SK-N-SH treated with all-trans-retinoic acid at 6 μM for 48 hours (cell line): Measurements from ENCODE around the gene GNG13.

Experiments
- ATAC-seq: fragments of 200-7000 bp; cut with Tn5 transposase; 3 replicates; pipeline ENCODE4 v1.9.1; 2020; ENCODE audit warnings: mild to moderate bottlenecking, moderate library complexity
- ARNTL ChIP-seq: fragments of 450-650 bp; formaldehyde crosslinking; IDR thresholded peaks from 2 replicates; pipeline ENCODE4 v1.5.0; 2020; ENCODE audit warnings: low read depth, mild to moderate bottlenecking, moderate library complexity, borderline replicate concordance
- BACH2 ChIP-seq: fragments of 250-450 bp; sonication (Bioruptor Pico); IDR thresholded peaks from 2 replicates; pipeline ENCODE4 v1.9.0; 2021; ENCODE audit warnings: mild to moderate bottlenecking, borderline replicate concordance
- CSDC2 ChIP-seq: fragments of 250-450 bp; sonication (Bioruptor Pico); IDR thresholded peaks from 2 replicates; pipeline ENCODE4 v1.5.0; 2020; ENCODE audit warnings: mild to moderate bottlenecking, moderate library complexity
- GLIS3 ChIP-seq: fragments of 250-450 bp; sonication (Bioruptor Pico); IDR thresholded peaks from 2 replicates; pipeline ENCODE4 v1.5.0; 2020; ENCODE audit warnings: mild to moderate bottlenecking, moderate library complexity
- OSR1 ChIP-seq: fragments of 250-450 bp; sonication (Bioruptor Pico); IDR thresholded peaks from 2 replicates; pipeline ENCODE4 v1.8.0; 2022; ENCODE audit warnings: moderate library complexity, mild to moderate bottlenecking, inconsistent platforms
- PPARA ChIP-seq: fragments of 250-450 bp; sonication (Bioruptor Pico); IDR thresholded peaks from 2 replicates; pipeline ENCODE4 v1.5.0; 2020; ENCODE audit warnings: mild to moderate bottlenecking, borderline replicate concordance
- RARB ChIP-seq: fragments of 250-450 bp; sonication (Bioruptor Pico); IDR thresholded peaks from 2 replicates; pipeline ENCODE4 v1.8.0; 2021; ENCODE audit warnings: mild to moderate bottlenecking, moderate library complexity
- SNAI2 ChIP-seq: fragments of 250-450 bp; sonication (Bioruptor Pico); IDR thresholded peaks from 2 replicates; pipeline ENCODE4 v1.5.0; 2020; ENCODE audit warnings: mild to moderate bottlenecking, moderate library complexity
- TCF4 ChIP-seq: fragments of 250-450 bp; sonication (Bioruptor Pico); IDR thresholded peaks from 2 replicates; pipeline ENCODE4 v1.8.0; 2021; ENCODE audit warnings: mild to moderate bottlenecking, moderate library complexity, borderline replicate concordance
- ZC3H10 ChIP-seq: fragments of 250-450 bp; sonication (Bioruptor Pico); IDR thresholded peaks from 2 replicates; pipeline ENCODE4 v1.5.1; 2021; ENCODE audit warnings: mild to moderate bottlenecking, moderate library complexity
- ZNF565 ChIP-seq: fragments of 450-650 bp; formaldehyde crosslinking; conservative IDR thresholded peaks from 2 replicates; pipeline ENCODE4 v1.5.0; 2020; ENCODE audit warnings: low read depth, mild to moderate bottlenecking, moderate library complexity
- ZNF8 ChIP-seq: fragments of 450-650 bp; formaldehyde crosslinking; IDR thresholded peaks from 2 replicates; pipeline ENCODE4 v1.5.0; 2020; ENCODE audit warnings: mild to moderate bottlenecking, moderate library complexity
- TF ChIP-seq, protein P1 (sequence below): fragments of 250-450 bp; sonication (Bioruptor Pico); IDR thresholded peaks from 2 replicates; pipeline ENCODE4 v1.8.0; 2020; ENCODE audit warnings: mild to moderate bottlenecking, moderate library complexity, borderline replicate concordance
- TF ChIP-seq, protein P2 (sequence below): fragments of 250-450 bp; sonication (Bioruptor Pico); IDR thresholded peaks from 2 replicates; pipeline ENCODE4 v1.5.1; 2021; ENCODE audit warnings: mild to moderate bottlenecking, moderate library complexity
- TF ChIP-seq, protein P3 (sequence below): fragments of 250-450 bp; sonication (Bioruptor Pico); IDR thresholded peaks from 2 replicates; pipeline ENCODE4 v1.5.0; 2020; ENCODE audit warnings: mild to moderate bottlenecking, moderate library complexity
- TF ChIP-seq, protein P4 (sequence below): fragments of 250-450 bp; sonication (Bioruptor Pico); IDR thresholded peaks from 2 replicates; pipeline ENCODE4 v1.5.1; 2020; ENCODE audit warnings: low read depth, mild to moderate bottlenecking, moderate library complexity
- TF ChIP-seq, protein P5 (sequence below): fragments of 250-450 bp; sonication (Bioruptor Pico); IDR thresholded peaks from 2 replicates; pipeline ENCODE4 v1.8.0; 2021; ENCODE audit warnings: low read depth, mild to moderate bottlenecking, moderate library complexity, borderline replicate concordance

Gene GNG13

DNA sequence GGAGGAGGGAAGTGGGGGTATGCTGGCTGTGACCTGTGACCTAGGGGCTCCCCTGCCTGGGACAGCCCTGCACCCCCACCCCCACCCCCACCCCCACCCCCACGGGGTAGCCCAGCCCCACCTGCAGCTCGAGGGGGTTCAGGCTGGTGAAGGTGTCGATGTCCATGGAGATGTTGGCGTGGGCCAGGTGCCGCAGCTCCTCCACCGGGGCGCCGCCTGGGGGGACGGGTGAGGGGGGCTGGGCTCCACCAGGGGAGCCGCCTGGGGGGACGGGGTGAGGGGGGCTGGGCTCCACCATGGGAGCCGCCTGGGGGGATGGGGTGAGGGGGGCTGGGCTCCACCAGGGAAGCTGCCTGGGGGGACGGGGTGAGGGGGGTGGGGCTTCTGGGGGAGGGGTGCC, 30.1 kb downstream of the GNG13 start:
- ATAC-seq, result no peak
- TF ChIP-seq BACH2 (CRISPR knock-in tag) (no peak), TCF4 (CRISPR knock-in tag) (no peak), GLIS3 (CRISPR knock-in tag) (no peak), CSDC2 (CRISPR knock-in tag) (no peak), SNAI2 (CRISPR knock-in tag) (no peak), ZNF8 (CRISPR knock-in tag) (no peak), PPARA (CRISPR knock-in tag) (no peak), ZC3H10 (CRISPR knock-in tag) (no peak), ZNF565 (CRISPR knock-in tag) (no peak)
- TF ChIP-seq, protein P1, sequence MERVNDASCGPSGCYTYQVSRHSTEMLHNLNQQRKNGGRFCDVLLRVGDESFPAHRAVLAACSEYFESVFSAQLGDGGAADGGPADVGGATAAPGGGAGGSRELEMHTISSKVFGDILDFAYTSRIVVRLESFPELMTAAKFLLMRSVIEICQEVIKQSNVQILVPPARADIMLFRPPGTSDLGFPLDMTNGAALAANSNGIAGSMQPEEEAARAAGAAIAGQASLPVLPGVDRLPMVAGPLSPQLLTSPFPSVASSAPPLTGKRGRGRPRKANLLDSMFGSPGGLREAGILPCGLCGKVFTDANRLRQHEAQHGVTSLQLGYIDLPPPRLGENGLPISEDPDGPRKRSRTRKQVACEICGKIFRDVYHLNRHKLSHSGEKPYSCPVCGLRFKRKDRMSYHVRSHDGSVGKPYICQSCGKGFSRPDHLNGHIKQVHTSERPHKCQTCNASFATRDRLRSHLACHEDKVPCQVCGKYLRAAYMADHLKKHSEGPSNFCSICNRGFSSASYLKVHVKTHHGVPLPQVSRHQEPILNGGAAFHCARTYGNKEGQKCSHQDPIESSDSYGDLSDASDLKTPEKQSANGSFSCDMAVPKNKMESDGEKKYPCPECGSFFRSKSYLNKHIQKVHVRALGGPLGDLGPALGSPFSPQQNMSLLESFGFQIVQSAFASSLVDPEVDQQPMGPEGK (CRISPR knock-in tag), result no peak
- TF ChIP-seq, protein P2, sequence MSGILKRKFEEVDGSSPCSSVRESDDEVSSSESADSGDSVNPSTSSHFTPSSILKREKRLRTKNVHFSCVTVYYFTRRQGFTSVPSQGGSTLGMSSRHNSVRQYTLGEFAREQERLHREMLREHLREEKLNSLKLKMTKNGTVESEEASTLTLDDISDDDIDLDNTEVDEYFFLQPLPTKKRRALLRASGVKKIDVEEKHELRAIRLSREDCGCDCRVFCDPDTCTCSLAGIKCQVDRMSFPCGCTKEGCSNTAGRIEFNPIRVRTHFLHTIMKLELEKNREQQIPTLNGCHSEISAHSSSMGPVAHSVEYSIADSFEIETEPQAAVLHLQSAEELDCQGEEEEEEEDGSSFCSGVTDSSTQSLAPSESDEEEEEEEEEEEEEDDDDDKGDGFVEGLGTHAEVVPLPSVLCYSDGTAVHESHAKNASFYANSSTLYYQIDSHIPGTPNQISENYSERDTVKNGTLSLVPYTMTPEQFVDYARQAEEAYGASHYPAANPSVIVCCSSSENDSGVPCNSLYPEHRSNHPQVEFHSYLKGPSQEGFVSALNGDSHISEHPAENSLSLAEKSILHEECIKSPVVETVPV, result no peak
- TF ChIP-seq, protein P3, sequence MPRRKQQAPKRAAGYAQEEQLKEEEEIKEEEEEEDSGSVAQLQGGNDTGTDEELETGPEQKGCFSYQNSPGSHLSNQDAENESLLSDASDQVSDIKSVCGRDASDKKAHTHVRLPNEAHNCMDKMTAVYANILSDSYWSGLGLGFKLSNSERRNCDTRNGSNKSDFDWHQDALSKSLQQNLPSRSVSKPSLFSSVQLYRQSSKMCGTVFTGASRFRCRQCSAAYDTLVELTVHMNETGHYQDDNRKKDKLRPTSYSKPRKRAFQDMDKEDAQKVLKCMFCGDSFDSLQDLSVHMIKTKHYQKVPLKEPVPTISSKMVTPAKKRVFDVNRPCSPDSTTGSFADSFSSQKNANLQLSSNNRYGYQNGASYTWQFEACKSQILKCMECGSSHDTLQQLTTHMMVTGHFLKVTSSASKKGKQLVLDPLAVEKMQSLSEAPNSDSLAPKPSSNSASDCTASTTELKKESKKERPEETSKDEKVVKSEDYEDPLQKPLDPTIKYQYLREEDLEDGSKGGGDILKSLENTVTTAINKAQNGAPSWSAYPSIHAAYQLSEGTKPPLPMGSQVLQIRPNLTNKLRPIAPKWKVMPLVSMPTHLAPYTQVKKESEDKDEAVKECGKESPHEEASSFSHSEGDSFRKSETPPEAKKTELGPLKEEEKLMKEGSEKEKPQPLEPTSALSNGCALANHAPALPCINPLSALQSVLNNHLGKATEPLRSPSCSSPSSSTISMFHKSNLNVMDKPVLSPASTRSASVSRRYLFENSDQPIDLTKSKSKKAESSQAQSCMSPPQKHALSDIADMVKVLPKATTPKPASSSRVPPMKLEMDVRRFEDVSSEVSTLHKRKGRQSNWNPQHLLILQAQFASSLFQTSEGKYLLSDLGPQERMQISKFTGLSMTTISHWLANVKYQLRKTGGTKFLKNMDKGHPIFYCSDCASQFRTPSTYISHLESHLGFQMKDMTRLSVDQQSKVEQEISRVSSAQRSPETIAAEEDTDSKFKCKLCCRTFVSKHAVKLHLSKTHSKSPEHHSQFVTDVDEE, result no peak

DNA sequence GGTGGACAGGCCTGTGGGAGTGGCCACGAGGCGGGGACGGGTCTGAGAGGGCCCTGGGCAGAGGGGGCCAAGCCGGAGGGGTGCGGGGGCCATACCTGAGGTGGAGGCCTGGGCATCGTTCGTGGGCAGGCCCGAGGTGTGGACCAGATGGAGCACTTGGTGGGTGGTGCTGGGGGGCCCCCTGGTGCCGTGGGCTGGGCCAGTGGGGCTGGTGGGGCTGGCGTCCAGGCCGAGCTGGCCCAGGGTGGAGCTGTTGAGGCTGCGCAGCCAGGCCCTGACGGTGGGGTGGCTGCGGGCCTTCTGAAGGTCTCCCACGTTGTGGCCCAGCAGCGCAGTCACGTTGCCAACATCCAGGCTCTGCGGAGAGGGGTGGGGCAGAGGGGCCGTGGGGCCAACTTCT, 30.6 kb downstream of the GNG13 start:
- TF ChIP-seq GLIS3 (CRISPR knock-in tag) (no peak), ZC3H10 (CRISPR knock-in tag) (no peak), TCF4 (CRISPR knock-in tag) (no peak), RARB (CRISPR knock-in tag) (no peak), BACH2 (CRISPR knock-in tag) (no peak)
- TF ChIP-seq, protein P1 (CRISPR knock-in tag), result no peak
- TF ChIP-seq, protein P4, sequence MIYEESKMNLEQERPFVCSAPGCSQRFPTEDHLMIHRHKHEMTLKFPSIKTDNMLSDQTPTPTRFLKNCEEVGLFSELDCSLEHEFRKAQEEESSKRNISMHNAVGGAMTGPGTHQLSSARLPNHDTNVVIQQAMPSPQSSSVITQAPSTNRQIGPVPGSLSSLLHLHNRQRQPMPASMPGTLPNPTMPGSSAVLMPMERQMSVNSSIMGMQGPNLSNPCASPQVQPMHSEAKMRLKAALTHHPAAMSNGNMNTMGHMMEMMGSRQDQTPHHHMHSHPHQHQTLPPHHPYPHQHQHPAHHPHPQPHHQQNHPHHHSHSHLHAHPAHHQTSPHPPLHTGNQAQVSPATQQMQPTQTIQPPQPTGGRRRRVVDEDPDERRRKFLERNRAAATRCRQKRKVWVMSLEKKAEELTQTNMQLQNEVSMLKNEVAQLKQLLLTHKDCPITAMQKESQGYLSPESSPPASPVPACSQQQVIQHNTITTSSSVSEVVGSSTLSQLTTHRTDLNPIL, result no peak
- TF ChIP-seq, protein P5, sequence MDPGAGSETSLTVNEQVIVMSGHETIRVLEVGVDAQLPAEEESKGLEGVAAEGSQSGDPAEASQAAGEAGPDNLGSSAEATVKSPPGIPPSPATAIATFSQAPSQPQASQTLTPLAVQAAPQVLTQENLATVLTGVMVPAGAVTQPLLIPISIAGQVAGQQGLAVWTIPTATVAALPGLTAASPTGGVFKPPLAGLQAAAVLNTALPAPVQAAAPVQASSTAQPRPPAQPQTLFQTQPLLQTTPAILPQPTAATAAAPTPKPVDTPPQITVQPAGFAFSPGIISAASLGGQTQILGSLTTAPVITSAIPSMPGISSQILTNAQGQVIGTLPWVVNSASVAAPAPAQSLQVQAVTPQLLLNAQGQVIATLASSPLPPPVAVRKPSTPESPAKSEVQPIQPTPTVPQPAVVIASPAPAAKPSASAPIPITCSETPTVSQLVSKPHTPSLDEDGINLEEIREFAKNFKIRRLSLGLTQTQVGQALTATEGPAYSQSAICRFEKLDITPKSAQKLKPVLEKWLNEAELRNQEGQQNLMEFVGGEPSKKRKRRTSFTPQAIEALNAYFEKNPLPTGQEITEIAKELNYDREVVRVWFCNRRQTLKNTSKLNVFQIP (CRISPR knock-in tag), result no peak
- ATAC-seq, result no peak

DNA sequence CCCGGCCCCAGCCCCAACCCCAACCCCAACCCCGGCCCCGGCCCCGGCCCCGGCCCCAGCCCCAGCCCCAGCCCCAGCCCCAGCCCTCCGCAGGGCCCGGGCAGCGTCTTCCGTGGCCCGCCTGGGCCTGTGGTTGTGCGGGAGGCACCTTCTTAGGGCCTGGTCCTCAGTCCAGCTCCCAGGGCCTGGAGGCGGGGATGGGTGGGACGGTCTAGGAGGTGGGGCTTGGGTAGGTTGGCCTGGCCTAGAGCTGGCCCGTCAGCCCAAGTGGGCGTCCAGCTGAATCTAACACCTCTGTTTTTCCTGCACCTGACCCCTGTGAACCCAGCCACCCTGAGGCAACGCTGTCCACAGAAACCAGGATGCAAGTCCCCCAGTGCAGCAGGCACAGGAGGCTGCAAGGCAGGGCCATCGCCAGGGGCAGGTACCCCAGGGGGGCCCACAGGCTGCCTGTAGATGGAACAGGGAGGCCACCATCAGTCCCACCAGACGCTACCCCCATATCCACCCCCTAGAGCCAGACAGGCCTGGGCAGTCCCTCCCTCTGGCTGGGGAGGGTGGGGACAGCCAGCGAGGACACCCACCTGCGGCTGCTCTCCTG, 31.2 kb downstream of the GNG13 start:
- ATAC-seq, result no peak
- no peak for TF ChIP-seq GLIS3 (CRISPR knock-in tag)
- no peak for TF ChIP-seq ZC3H10 (CRISPR knock-in tag)
- TF ChIP-seq ARNTL (CRISPR knock-in tag), result no peak
- TF ChIP-seq BACH2 (CRISPR knock-in tag), result no peak
- TF ChIP-seq OSR1 (CRISPR knock-in tag), result no peak
- TF ChIP-seq, protein P2, result no peak
- TF ChIP-seq PPARA (CRISPR knock-in tag), result no peak
- TF ChIP-seq, protein P5 (CRISPR knock-in tag), result no peak
- TF ChIP-seq ZNF565 (CRISPR knock-in tag), result no peak
- TF ChIP-seq, protein P4, result no peak
